GM20000 (cell line): ENCODE results near the gene EYA3.
A peak's percentile ranks its signal among the peaks of the same experiment; 100 is the strongest.

Source experiments
- DNase-seq: peaks from one replicate; pipeline ENCODE4 v3.0.0; 2012; ENCODE audit warnings: low spot score
- CTCF ChIP-seq: IDR thresholded peaks from 2 replicates; pipeline ENCODE4 v1.5.1; 2012; ENCODE audit warnings: mild to moderate bottlenecking, control low read depth; ENCODE audit errors: extremely low read depth, missing control alignments

Gene EYA3

GRCh38 chr1:27959792-27960603, 128.4 kb downstream of the EYA3 start, which contains the start of gene XKR8:
XKR8 (plus strand) TSS chr1:27959973; CDS start chr1:27960070, 97 bp downstream.
- DNase-seq, result peak; percentile 97

GRCh38 chr1:27958513-27958912, 129.9 kb downstream of the EYA3 start:
- no peak for TF ChIP-seq CTCF
- no peak for DNase-seq

More at GRCh38 chr1:27959792-27960603, 128.4 kb downstream of the EYA3 start, which contains the start of gene XKR8:
- peak; percentile 43 for TF ChIP-seq CTCF

GRCh38 chr1:27957655-27958054, 130.8 kb downstream of the EYA3 start:
- DNase-seq, result no peak
- no peak for TF ChIP-seq CTCF

GRCh38 chr1:27956761-27957160, 131.6 kb downstream of the EYA3 start:
- no peak for DNase-seq
- no peak for TF ChIP-seq CTCF

- no peak for TF ChIP-seq CTCF
Measured at GRCh38 chr1:27955076-27955475, 133.3 kb downstream of the EYA3 start.

GRCh38 chr1:27954186-27954585, 134.2 kb downstream of the EYA3 start:
- no peak for TF ChIP-seq CTCF
- DNase-seq, result no peak

More at GRCh38 chr1:27955076-27955475, 133.3 kb downstream of the EYA3 start:
- no peak for DNase-seq

- no peak for DNase-seq
- no peak for TF ChIP-seq CTCF
Measured at GRCh38 chr1:27952147-27952546, 136.3 kb downstream of the EYA3 start.
